Measurements from ENCODE around the gene PLCB1.
"Not testable (repeated sequence)": the region's sequence is repeated elsewhere in the genome, so short reads cannot be mapped to it uniquely, and the experiment has no call there.

PLCB1 gene

DNA sequence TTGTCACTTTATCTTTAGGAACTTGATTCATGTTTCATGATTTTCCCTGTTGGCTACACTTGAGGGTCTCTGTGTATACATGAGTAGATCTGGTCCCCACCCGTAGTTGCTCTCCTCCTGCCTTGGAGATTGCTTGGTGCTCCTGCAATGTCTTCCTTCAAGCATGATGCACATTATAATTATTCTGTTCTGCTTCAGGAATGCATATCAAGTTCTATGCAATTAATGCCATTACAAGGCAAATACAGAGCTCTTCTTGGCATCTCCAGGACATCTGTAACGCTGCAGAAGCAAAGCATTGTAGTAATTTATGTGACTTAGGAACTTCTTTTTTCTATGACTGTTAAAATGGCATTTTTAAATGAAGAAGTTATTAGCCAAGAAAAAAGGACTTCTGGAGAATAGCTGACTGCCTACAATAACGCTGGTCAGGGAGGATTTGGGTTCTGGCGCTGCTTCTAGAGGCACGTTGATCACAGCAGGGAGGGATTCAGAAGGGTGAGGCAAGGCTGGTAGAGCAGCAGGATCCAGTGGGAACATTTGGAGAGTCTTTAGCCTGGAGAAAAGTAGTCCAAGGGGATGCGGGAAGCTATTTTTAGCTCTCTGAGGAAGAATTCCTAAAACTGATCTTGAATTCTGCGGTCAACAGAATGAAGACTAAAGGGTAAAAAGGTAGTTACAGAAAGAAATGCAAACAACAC is 203.6 kb downstream of the PLCB1 start:
- DNase-seq = no peak

DNA sequence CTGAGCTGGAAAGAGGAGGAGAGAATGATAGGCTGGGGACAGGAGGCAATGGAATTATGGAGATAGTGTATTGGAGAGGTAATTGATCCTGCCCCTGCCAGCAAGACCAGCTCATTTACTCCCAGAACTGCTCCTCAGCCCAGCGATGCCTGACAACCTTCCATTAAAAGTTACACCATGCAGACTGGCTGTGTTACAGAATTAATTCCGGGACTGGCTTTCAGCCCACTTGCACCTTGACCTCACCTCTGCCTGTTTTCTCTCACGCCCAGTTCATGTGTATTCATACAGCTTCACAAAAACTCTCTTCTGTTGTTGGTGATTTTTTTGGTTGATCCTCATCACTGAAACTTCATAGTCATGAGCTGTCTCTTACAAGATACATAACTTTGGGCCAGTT is 207.3 kb downstream of the PLCB1 start:
- DNase-seq = no peak

GRCh38 chr20:8342391-8342790 is 210.3 kb downstream of the PLCB1 start:
- peak in 1 of 2 experiments; percentile 18 for DNase-seq

DNA sequence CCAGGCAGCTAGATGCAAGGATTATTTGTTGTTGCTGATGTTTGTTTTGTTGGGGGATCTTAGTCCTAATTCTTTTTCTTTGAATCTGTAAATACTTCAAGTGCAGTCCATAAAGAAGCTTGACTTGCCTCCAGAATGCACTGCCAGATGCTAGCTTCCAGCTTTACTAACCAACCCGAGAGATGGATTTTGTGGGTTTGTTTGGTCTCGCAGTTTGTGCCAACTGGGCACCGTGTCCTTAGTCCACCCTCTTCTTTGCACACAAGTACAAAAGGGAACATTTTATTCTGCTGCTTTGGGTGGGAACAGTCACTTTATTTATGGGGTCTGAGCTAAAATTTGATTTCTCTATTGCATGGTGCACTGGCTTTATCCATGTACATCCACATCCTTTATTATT is 212.0 kb downstream of the PLCB1 start:
- no peak for DNase-seq

GRCh38 chr20:8344631-8345030 is 212.6 kb downstream of the PLCB1 start:
- no peak for DNase-seq

- no peak for DNase-seq
Observed at GRCh38 chr20:8346700-8347270, 214.7 kb downstream of the PLCB1 start.

DNA sequence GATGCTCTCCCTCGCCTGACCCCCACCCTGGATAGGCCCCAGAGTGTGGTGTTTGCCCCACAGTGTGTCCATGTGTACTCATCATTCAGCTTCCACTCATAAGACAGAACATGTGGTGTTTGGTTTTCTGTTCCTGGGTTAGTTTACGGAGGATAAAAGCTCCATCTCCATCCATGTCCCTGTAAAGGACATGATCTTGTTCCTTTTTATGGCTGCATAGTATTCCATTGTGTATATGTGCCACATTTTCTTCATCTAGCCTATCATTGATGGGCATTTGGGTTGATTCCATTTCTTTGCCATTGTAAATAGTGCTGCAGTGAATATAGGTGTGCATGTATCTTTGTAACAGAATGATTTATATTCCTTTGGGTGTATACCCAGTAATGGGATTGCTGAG is 218.2 kb downstream of the PLCB1 start:
- DNase-seq = not testable (repeated sequence)

DNA sequence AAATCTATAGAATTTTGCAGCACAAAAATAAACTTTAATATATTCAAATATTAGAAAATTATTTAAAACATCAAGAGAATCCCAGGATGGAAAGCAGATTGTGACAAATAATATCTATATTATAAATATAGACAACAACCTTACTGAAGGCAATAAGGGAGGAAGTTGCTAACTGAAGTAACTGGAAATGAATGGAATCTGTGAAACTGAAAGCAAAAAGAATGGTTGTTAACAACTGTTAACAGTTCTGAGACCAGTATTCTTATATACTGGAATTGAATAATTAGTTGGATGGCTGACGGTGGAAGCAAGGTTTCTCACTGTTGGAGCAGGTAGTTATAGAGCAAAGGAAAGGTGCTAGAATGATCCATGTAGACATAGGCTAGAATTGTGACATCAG is 220.4 kb downstream of the PLCB1 start:
- no peak for DNase-seq

GRCh38 chr20:8353512-8353911 is 221.4 kb downstream of the PLCB1 start:
- no peak for DNase-seq

DNA sequence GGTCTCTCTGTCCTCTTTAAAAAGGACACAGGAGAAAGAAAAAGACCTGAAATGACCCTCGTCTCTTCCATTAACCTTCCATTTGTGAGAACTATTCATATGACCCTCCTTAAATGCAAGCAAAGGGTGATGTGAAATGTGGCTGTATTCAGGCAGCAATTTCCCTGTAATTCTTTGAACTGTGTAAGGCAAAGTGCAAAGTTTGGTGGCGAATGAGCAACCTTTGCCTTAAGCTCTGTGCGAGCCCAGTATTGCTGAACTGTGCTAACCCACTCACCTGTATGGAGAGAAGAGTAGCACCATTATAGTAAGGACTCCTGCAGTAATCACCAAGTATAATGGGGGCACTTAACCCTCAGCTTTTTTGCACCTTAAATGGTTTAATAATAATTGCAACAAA is 223.4 kb downstream of the PLCB1 start:
- no peak for DNase-seq

DNA sequence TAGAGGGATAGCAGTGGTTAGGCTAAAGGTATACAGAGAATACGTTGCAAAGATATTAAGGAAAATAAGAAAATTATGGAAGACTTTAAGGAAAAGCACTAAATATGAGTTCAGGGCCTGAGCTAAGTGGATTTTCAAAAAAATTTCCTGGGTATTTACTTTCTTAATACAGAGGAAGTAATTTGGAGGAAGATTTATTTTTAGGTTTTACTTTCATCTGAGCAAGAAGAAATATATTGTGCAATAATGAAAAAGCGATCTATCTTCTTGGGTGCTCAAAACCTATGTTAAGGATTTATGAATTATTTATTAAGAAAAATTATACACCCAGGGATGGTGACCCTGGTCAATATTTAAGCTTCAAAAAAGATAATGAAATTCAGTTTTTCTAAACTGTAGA is 224.7 kb downstream of the PLCB1 start:
- no peak for DNase-seq

- no peak for DNase-seq
Observed at GRCh38 chr20:8357703-8358102, 225.6 kb downstream of the PLCB1 start.

- DNase-seq = no peak
Observed at GRCh38 chr20:8360035-8360434, 228.0 kb downstream of the PLCB1 start.

DNA sequence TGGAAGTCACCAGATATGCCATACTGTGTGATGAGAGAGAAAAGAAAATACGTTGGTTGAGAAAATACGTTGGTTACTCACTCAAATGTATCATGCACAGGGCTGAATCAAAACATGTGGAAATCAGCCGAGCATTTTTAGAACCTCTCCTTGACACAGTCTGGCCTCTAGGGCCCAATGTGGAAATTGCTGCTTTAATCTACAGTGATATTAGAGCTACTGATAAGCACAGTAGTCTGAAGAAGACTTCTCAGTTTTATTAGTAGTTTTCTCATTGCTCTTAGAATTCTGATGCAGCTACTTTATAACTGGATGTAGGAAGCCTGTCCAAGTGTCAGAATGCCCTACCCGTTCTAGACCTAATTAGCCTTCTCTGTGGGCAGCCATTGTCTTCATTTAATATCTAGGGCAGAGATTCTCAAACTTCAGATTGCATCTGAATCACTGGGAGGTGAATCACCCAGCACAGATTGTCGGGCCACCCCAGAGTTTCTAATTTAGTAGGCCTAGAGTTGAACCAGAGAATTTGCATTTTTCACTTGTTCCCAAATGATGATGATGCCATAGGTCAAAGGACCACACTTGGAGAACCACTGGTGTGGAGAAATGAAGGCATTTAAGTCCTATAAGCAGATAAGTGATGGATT is 229.1 kb downstream of the PLCB1 start:
- peak in 1 of 2 experiments; percentile 35 for DNase-seq

GRCh38 chr20:8361779-8362178 is 229.7 kb downstream of the PLCB1 start:
- no peak for DNase-seq

DNA sequence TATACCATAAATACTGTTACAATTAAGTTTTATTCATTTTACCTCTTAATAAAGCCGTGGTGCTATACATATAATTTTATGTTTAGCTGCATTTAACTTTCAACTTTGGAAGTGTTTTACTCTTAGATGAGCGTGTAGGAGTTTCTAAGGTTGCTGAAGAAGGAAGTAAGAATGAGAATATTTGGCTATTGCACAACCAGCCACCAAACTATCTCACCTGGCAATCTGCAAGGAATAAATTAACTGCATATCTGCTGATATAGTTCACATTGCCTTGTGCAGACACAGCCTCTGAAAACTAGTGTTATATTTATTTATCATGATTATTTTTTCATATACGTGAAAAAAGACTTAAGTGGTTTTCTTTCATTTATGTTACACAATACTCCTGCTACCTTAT is 230.4 kb downstream of the PLCB1 start:
- DNase-seq = no peak

DNA sequence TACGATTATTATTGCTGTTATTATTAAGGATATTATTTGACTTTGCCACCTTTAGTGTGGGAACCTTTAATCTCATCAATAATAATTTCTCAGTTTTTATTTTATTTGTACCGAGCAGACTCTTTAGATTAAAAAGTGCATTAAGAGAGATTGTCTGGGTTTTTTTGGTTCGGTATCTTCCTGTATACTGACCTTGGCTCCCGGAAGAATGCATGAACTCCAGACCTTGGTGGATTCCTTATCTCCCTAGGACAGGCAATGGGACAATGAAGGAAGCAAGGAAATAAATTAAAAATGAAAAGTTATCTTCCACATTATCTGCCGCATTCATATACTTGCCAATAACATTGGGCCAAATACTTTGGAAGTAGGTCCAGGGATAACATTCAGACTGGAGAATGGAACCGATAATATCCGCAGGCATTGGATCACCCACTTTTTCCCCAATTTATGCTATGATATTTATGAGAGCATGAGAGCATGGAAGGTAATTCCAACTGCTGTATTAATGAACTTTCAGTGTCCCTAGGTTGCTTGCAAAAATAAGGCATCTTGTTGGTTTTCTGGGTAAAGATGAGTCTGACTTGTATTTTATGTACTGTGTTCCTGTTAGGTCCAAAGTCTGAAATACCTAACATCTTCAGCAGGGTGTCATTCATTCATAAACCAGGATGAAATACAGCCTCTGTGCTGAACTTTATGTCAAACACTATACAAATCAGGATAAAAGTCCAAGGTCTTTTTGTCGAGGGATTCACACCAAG is 232.1 kb downstream of the PLCB1 start:
- no peak for DNase-seq

- no peak for DNase-seq
Observed at GRCh38 chr20:8364734-8365078, 232.6 kb downstream of the PLCB1 start.

GRCh38 chr20:8365634-8366033 is 233.6 kb downstream of the PLCB1 start:
- DNase-seq = no peak

DNA sequence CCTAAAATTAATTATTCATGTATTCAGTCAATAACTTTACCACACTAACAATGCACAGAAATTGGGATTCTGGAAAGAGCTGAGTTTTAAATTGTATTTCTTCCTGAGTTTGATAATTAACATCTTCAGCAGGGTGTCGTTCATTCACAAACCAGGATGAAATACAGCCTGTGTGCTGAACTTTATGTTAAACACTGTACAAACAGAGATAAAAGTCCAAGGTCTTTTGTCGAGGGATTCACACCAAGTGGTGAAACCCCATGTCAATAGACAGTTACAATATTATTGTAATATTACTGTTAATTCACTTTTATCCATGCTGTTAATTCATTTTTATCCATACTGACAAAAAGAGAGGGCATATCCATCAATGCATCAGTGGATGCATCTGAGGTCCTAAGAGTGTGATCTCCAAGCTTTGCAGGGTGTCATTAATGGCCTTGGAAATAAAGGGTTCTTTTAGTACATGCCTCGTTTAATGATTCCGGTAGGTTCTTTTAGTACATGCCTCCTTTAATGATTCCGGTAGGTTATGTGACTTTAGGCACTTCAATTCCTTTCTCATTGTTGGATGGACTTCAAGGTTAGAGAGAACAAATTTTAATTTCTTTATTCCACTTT is 234.3 kb downstream of the PLCB1 start:
- no peak for DNase-seq

- DNase-seq = no peak
Observed at GRCh38 chr20:8367689-8368088, 235.6 kb downstream of the PLCB1 start.

DNA sequence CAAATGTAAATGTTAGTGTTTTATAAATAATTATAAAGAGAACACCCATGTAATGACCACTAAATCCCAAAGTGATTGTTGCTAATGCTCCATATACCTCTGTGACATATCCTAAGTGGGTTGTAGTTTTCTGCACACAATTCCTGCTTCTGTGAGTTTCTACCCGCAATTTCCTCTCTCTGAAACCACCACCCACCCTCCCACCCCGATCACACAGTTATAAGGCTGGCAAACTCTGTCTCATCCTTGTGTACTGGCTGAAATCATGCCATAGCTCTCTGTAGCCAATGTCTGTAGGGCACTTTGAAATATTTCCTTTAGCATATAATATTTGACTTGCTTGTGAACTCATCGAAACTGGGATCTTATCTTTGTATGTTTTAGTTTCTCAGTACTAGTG is 236.6 kb downstream of the PLCB1 start:
- DNase-seq = no peak

GRCh38 chr20:8369311-8369710 is 237.2 kb downstream of the PLCB1 start:
- no peak for DNase-seq

All from NCI-H526 (cell line).